GM19438 (cell line): ENCODE data around the gene NINJ1.
"Not testable (repeated sequence)": the region's sequence is repeated elsewhere in the genome, so short reads cannot be mapped to it uniquely, and the experiment has no call there.

Experiments used
- ATAC-seq: cut with Tn5 transposase; IDR thresholded peaks from one replicate; pipeline ENCODE4 v1.9.1; 2021; ENCODE audit warnings: low read depth; ENCODE audit not compliant: unreplicated experiment

The NINJ1 gene

DNA sequence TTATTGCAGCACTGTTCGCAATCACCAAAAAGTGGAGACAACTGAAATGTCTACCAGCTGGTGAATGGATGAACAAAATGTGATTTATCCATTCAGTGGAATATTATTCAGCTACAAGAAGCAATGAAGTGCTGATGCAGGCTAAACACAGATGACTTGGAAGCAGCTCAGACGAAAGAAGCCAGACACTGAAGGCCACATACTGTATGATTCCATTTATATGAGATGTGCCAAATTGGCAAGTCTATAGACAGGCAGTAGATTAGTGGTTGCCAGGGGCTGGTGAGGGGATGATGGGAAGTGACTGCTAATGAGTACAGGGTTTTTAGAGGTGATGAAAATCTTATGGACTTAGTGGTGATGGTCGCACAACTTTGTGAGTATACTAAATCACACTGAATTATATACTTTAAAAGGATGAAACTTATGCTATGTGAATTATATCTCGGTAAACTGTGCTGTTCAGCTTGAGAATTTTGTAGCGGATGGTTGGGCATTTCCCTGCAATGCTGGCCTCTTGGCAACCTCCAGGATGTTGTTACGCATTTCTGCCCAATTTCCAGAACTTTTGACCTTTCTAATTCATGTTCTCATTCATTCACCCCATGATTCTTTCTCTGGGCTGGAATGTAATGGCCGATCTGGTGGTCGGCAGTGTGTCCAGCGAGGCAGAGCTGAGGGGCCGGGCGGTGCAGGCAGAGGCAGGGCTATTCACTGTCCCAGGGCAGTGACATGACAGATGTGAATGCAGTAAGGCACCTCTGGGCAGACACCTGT is 27.9 kb upstream of the NINJ1 start:
- ATAC-seq = no peak

DNA sequence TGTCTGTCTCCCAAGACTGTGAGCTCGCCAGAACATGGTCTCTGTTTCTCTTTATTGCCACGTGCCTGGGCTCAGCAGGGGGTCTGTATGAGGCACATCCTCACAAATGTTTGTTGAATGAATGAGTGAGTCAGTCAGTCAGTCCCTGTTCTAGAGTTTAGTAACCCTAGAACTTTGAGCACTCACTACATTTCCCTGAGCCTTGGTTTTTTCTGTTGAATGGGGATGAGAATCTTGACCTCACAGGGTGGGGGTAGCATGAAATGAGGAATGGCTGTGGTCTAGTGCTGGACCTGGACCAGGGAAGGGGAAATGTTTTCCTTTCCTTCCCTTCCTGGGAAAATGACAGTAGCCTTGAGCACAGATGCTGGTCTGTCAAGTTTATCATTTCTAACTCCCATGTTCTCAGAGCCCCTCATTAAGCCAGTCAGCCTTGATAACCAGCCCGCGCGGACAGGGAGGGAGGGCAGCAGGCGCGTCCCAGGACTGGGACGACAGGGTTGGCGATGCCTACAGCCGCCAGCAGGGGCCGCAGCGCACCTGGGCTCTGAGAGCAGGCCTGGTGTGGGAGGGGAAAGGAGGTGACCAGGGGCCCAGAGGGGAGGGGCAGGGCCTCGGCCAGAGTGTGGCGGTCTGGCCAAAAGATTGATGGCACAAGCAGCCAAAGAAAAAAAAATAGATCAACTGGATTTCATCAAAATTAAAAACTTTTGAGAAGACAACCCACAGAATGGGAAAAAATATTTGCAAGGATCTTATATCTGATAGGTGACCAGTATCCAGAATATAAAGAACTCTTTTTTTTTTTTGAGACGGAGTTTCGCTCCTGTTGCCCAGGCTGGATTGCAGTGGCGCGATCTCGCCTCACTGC is 25.8 kb upstream of the NINJ1 start:
- peak; percentile 87 for ATAC-seq

GRCh38 chr9:93156475-93157008 is 22.5 kb upstream of the NINJ1 start:
- ATAC-seq = no peak

- ATAC-seq = no peak
Measured at GRCh38 chr9:93155716-93156474, 21.8 kb upstream of the NINJ1 start.

GRCh38 chr9:93154293-93154903 is 20.3 kb upstream of the NINJ1 start:
- no peak for ATAC-seq

DNA sequence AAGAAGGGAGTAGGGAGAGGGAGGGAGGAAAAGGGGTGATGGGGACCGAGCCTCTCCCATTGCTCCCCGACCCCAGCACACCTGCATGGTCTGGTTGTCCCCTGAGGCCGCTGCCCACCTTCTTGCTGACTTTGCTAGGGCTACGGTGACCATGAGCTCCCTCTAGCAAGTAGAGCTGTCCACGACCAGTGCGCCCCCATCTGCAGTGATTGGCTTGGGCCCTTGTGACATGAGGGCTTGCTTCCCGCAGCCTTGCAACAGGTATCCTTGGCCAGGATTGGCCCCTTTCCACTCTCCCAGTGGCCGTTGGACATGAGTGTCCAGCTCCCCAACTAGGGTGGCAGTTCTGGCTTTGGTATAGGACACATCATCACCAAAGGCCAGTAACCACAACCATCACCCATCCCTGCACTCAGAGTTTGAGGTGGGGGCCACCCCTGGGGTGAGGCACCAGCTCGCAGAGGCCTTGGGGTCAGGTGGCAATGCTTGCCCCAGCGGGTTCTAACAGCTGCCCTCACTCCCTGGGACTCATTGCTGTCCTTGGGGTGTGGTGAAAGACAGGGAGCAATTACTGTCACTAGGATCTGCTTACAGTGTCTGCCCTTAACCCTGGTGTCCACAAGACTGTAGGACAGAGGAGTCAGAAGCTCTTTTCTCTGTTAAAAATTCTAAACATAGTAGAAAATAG is 17.2 kb upstream of the NINJ1 start:
- ATAC-seq = no peak

- no peak for ATAC-seq
Measured at GRCh38 chr9:93149361-93149760, 15.3 kb upstream of the NINJ1 start.

- ATAC-seq = no peak
Measured at GRCh38 chr9:93148721-93149120, 14.7 kb upstream of the NINJ1 start.

GRCh38 chr9:93147632-93148031 is 13.6 kb upstream of the NINJ1 start:
- no peak for ATAC-seq

DNA sequence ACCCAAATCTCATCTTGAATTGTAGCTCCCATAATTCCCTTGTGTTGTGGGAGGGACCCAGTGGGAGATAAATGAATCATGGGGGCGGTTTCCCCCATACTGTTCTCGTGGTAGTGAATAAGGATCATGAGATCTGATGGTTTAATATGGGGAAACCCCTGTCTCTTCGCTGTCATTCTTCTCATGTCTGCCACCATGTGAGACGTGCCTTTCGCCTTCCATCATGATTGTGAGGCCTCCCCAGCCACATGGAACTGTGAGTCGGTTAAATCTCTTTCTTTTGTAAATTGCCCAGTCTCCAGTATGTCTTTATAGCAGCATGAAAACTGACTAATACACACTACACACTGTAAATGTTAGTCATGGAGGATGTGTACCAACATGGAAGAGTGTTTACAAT is 12.6 kb upstream of the NINJ1 start:
- ATAC-seq = not testable (repeated sequence)

DNA sequence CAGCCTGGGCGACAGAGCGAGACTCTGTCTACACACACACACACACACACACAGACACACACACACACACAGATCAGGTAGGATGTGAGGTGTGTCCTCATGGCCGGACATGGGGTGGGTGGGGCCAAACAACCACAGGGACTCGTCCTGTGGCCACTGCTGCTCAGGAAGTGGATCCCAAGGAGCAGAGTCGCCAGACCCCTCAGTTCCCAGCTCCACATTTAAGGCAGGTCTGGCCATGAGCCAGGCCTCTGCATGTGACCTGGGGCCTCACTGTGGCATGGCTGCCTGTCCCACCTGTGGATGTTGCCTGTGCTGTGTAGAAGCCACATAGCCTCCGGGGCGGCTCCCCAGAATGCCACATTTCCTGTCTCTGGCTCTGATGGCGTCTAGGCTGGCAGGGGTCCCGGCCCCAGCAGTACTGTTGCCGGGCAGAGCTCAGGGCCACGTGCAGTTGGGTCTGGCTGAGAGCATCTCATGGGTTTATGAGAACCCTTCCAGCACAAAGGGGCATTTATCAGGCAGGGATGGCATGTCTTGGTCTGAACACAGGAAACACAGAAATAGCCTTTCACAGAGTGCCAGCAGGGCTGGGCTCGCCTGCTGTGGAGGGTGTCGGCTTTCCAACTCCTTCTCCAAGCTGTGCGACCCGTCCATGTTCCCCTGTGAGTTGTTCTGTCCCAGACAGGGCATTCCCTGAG is 9.9 kb upstream of the NINJ1 start:
- no peak for ATAC-seq

- no peak for ATAC-seq
Measured at GRCh38 chr9:93141771-93142483, 7.9 kb upstream of the NINJ1 start.

- ATAC-seq = no peak
Measured at GRCh38 chr9:93139365-93140182, 5.5 kb upstream of the NINJ1 start.

GRCh38 chr9:93138171-93138764 is 4.2 kb upstream of the NINJ1 start:
- ATAC-seq = no peak

DNA sequence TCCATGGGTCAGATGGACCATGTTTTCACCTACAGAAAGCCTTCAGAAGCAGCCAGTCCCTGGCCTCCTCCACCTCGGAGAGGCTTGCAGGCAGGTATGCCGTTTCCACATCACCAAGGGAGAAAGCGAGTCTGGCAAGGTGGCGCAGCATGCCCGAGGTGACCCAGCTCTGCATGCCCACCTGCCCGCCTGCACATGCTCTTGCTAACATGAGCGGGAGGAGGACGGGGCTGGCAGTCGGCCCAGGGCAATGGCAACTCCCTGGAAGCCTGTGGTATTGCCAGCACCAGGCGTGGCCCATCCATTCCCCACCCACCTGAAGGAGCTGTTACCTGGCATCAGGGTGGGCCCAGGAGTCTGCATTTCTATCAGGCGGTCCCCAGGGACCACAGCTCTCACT is 3.3 kb upstream of the NINJ1 start:
- no peak for ATAC-seq

DNA sequence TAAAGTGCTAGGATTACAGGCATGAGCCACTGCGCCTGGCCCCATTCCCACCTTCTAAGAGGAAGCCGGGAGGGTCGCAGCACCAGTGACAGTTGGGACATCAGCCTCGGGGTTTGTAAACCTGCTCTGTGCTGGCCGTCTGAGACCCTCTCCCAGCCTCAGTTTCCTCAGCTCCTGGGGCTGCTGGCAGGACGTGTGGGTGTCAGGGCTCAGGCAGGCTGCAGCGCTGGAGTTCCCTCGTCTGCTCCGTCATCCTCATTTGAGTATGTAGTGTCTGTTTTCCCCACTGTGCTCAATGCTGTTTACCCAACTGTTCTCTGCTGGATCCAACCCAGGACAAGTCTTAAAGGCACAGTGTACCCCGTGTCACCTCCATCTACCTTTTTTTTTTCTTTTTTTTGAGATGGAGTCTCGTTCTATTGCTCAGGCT is 2.0 kb upstream of the NINJ1 start:
- no peak for ATAC-seq

- ATAC-seq = no peak
Measured at GRCh38 chr9:93134740-93135444, 841 bp upstream of the NINJ1 start.
